GM12875 (cell line): ENCODE data around the gene GLB1L2.

ENCODE experiments used
- H3K4me3 ChIP-seq: one replicate; pipeline ENCODE4 v1.5.1; 2011; ENCODE audit warnings: low read depth, low read length, control low read depth
- CTCF ChIP-seq: IDR thresholded peaks from 2 replicates; pipeline ENCODE4 v1.5.1; 2011; ENCODE audit warnings: low read depth, mild to moderate bottlenecking, control low read depth, inconsistent platforms, low read length, moderate library complexity, borderline replicate concordance; ENCODE audit not compliant: insufficient read depth

Gene GLB1L2

GRCh38 chr11:134392953-134393615, 61.3 kb downstream of the GLB1L2 start:
- no peak overlapping the region for H3K4me3 ChIP-seq
- TF ChIP-seq CTCF = no peak

GRCh38 chr11:134393638-134394037, 61.9 kb downstream of the GLB1L2 start:
- no peak overlapping the region for H3K4me3 ChIP-seq
- TF ChIP-seq CTCF = no peak

DNA sequence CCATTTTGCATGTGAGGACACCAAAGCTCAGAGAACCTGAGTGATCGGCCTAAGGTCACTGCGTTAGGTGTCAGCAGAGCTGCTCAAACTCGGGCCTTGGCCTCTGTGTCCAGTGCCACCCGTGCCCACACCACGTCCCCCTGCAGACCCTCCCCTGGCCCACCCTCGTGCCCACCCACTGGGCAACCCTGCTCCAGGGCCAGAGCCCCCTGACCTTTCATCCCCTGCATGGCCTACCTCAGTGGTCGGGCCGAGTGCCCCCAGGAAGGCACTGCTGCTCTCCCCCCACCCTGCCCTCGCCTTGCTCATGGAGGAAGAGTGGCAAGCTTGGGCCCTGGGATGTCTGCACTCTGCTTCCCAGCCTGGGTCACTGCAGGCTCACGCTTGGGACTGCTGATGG, 62.5 kb downstream of the GLB1L2 start:
- no peak for TF ChIP-seq CTCF
- H3K4me3 ChIP-seq = no peak overlapping the region

GRCh38 chr11:134395002-134395401, 63.2 kb downstream of the GLB1L2 start:
- no peak overlapping the region for H3K4me3 ChIP-seq
- no peak for TF ChIP-seq CTCF

DNA sequence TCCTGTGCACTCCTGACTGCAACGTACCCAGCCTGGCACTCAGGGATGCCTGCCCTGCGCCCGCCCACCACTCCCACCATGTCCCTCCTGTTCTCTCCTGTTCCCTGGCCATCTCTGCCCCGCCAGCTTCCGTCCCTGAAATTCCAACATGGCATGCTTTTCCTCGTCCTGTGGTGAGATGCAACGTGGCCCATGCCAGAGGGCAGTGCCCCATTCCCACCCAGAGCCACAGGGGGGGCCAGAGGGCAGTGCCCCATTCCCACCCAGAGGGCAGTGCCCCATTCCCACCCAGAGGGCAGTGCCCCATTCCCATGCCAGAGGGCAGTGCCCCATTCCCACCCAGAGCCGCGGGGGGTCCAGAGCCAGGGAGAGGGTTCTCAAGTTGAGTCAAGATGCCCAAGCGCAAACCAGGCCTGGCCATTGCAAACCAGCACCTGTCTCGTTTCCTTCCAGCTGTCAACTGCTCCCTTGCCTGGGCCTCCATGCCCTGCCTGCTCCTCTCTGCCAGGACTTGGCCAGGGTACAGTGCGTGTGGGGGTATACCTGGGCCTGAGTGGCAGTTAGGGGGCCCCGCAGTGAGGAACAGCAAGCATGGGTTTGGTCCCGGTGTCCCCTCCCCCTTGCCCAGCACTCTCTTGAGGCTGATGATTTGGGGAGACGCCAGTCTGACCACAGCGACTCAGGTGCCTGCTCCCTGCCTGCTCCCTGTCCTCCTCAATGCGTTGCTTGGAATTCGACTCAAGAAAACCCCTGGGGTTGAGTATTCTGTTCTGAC, 65.7 kb downstream of the GLB1L2 start:
- TF ChIP-seq CTCF = no peak
- no peak overlapping the region for H3K4me3 ChIP-seq

DNA sequence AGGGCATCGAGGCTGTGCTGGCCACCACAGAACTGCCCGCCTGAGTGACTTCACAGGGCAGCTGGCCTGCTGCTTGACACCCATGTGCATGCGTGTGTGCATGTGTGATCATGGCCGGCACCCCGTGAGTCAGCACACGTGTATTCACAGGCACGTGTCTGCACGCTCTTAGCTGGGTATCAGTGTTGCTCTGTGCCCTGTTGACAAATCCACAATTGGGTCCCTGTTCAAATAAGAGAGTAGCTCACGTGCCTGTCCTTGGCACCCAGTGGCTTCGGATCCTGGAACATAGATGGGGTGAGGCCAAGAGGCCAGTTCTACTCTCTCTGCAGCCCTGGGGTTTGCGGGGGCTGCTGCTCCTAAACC, 66.3 kb downstream of the GLB1L2 start:
- no peak overlapping the region for H3K4me3 ChIP-seq
- TF ChIP-seq CTCF = no peak

DNA sequence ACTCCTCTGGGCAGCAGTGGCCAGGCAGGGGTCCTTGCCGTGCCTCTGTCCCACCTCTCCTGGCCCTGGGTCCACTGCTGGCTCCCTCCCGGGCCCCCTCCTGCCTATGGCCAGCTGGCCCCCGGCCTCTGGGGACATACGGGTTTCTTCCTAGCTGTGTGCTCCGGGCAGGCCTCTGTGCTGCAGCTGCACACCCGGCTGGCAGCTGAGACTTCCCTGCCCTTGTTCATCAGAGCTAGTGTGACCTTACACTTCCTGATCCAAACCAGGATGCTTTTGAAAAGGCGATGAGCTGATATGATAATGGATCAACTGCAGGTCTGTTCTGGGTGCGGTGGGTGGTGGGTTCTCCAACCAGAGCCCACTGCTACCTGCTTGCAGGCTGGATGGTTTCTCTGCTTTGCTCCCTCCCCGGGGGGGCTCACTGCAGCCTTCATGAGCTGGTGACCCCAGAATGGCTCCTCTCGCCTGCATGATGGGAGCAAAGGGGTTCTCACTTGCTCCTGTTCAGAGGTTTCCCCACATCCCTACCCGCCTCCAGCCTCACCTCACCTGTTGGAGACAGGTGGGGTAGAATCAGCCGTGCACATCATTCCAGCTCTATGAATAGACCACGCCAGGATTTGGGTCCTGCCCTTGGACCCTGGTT, 67.0 kb downstream of the GLB1L2 start:
- no peak for TF ChIP-seq CTCF
- no peak overlapping the region for H3K4me3 ChIP-seq
